Thyroid gland (tissue), 4 donors: ENCODE data around the gene KSR1. TPM values are rescaled to one million over a fixed set of nuclear protein-coding genes. Genes with fewer than 3 reads are reported as not detected.

Experiments
- DNase-seq, 2 donors: peaks; one replicate each; pipeline ENCODE4 v3.0.0-alpha.2; 2019
- H3K27ac ChIP-seq, 3 donors: fragments of 200-600 bp; sonication (generic); 1 replicate in 2 of 3; 2 replicates in 1 of 3; pipeline ENCODE4 v1.5.1; 2016 to 2019; ENCODE audit warnings: mild to moderate bottlenecking in 1 of 3, moderate library complexity in 1 of 3
- H3K27me3 ChIP-seq: fragments of 200-600 bp; sonication (generic); one replicate; pipeline ENCODE4 v1.5.1; 2019
- H3K36me3 ChIP-seq, 2 donors: fragments of 200-600 bp; sonication (generic); one replicate each; pipeline ENCODE4 v1.5.1; 2016 to 2019
- H3K4me1 ChIP-seq, 2 donors: fragments of 200-600 bp; sonication (generic); one replicate each; pipeline ENCODE4 v1.5.1; 2017 to 2019
- H3K4me3 ChIP-seq, 3 donors: fragments of 200-600 bp; sonication (generic); replicated peaks in 1 of 3; 1 replicate in 2 of 3; 2 replicates in 1 of 3; pipeline ENCODE4 v1.5.1; 2016; ENCODE audit warnings: mild to moderate bottlenecking in 1 of 3
- H3K9me3 ChIP-seq: fragments of 200-600 bp; sonication (generic); one replicate; pipeline ENCODE4 v1.5.1; 2017
- POLR2A ChIP-seq, 2 donors: fragments of 450-650 bp; IDR thresholded peaks; one replicate each; pipeline ENCODE4 v1.6.1; 2017; ENCODE audit warnings: antibody characterized with exemption in 2 of 2, mild to moderate bottlenecking in 2 of 2, moderate library complexity in 1 of 2
- WGBS, 2 donors: methylation state at CpG; one replicate each; pipeline ENCODE4 v1.1.5; 2017; 5-methylcytosine and 5-hydroxymethylcytosine counted together
- intact Hi-C: fragments of 100-400 bp; cut with DNase I; formaldehyde crosslinking; loops from one replicate; pipeline ENCODE4 v1.15.1; 2023
- total RNA-seq, 4 donors: library from RNA; depleted of rRNA; stranded (reverse); fragments of >200 nt; gene quantifications; one replicate each; pipeline ENCODE4 v1.2.3, GENCODE V29; 2016
- TF ChIP-seq, protein P1 (sequence below), 6 experiments: fragments of 200-600 bp in 3 of 6; fragments of 450-650 bp in 3 of 6; sonication (generic) in 3 of 6; IDR thresholded peaks; one replicate each; pipeline ENCODE4 v1.5.1; 2016 to 2019; ENCODE audit warnings: antibody characterized with exemption in 6 of 6, mild to moderate bottlenecking in 2 of 6, inconsistent platforms in 1 of 6, moderate library complexity in 1 of 6

Gene KSR1
- total RNA-seq, 4 donors from 2014 or later = 35.9 to 75.5 (median 67.7) TPM

DNA sequence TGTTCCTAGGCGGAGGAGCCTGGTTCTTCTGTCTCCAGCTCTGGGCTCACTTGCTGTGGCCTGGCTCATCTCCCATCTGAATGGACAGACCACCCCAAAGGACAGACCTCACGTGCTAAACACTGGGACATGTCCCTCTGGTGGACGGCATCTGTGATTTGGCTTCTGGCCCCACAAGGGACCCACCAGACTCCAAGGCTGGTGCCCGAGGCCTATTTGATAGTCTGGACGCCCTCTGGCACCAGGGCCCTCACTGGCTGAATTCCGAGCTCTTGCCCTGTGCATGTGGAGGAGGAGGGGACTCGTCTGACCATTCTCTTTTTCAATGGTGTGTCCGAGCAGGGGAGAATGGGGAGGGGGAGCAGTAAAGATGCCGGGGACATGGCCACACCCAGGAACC, 112.0 kb downstream of the KSR1 start:
- intact Hi-C loops = no loop called here
- 86 to 88% methylated on average over 6 to 9 of the region's 9 CpGs for whole genome bisulfite sequencing, 2 donors
- no peak for DNase-seq
- Histone ChIP-seq H3K4me3 (no peak overlapping the region), H3K27me3 (no peaks in the 10 kb centered on the region), H3K4me1 (peaks cover 17 to 51% of the 10 kb centered on the region in 2 donors), H3K9me3 (no peaks in the 10 kb centered on the region), H3K36me3 (no peaks in the 10 kb centered on the region), H3K27ac (peak overlapping the region in 1 of 3 donors; percentile 64)
- TF ChIP-seq, protein P1, sequence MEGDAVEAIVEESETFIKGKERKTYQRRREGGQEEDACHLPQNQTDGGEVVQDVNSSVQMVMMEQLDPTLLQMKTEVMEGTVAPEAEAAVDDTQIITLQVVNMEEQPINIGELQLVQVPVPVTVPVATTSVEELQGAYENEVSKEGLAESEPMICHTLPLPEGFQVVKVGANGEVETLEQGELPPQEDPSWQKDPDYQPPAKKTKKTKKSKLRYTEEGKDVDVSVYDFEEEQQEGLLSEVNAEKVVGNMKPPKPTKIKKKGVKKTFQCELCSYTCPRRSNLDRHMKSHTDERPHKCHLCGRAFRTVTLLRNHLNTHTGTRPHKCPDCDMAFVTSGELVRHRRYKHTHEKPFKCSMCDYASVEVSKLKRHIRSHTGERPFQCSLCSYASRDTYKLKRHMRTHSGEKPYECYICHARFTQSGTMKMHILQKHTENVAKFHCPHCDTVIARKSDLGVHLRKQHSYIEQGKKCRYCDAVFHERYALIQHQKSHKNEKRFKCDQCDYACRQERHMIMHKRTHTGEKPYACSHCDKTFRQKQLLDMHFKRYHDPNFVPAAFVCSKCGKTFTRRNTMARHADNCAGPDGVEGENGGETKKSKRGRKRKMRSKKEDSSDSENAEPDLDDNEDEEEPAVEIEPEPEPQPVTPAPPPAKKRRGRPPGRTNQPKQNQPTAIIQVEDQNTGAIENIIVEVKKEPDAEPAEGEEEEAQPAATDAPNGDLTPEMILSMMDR (IDR thresholded peaks at IDR 0.05) = no peak
- no peak for TF ChIP-seq POLR2A (IDR thresholded peaks at IDR 0.05)

DNA sequence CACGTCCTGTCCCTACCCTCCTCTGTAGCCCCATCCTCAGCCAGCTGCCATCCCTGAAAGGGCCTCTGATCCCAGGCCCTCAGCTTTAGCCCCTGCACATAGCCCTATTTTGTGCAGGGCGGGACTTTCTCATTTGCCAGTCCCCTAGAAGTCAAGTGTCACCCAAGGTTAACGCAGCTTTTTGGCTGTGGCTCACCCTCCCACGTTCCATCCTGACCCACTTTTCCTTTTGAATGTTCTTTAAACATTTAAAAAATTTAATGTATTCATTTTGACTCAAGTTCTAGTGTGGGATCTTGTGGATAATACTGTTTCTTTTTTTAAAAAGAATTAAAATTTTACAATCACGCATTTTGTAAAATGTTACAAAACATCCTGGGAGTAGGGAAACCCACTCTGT, 112.6 kb downstream of the KSR1 start:
- Histone ChIP-seq H3K27me3 (no peaks in the 10 kb centered on the region), H3K27ac (peak overlapping the region in 1 of 3 donors; percentile 64), H3K9me3 (no peaks in the 10 kb centered on the region), H3K4me1 (peaks cover 23 to 55% of the 10 kb centered on the region in 2 donors), H3K4me3 (no peak overlapping the region), H3K36me3 (no peaks in the 10 kb centered on the region)
- intact Hi-C loops = no loop called here
- DNase-seq = no peak
- WGBS, 2 donors = 77 to 79% methylated on average over 5 of the region's 5 CpGs
- TF ChIP-seq POLR2A (IDR thresholded peaks at IDR 0.05) = no peak
- TF ChIP-seq, protein P1 (IDR thresholded peaks at IDR 0.05) = no peak

DNA sequence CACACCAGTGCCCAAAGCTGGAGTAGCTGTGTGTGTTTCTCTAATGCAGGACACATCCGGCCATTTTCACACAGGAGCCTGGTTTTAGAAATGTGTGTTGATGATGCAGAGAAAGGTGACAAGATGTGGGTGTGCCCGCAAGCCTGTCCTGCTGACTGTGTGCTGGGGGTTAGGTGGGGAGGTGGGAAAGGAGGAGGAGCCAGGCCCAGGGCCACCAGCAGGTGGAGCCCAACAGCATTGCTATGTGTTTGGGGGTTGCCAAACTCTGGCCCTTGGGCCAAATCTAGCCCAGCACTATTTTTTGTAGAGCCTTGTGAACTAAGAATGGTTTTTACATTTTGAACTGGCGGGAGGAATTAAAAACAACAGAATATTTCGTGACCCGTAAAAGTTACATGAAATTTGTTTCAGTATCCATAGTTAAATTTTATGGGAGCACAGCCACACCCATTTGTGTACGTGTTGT, 113.0 kb downstream of the KSR1 start:
- WGBS, 2 donors = 85 to 90% methylated on average over 6 of the region's 6 CpGs
- Histone ChIP-seq H3K4me3 (no peak overlapping the region), H3K36me3 (no peaks in the 10 kb centered on the region), H3K4me1 (peaks cover 28 to 59% of the 10 kb centered on the region in 2 donors), H3K27ac (peak overlapping the region in 1 of 3 donors; percentile 64), H3K9me3 (no peaks in the 10 kb centered on the region), H3K27me3 (no peaks in the 10 kb centered on the region)
- DNase-seq = peak; percentile 44 to 53
- intact Hi-C loops = no loop called here
- TF ChIP-seq POLR2A (IDR thresholded peaks at IDR 0.05) = no peak
- TF ChIP-seq, protein P1 (IDR thresholded peaks at IDR 0.05) = peak in 5 of 6 experiments; percentile 13 to 56 (median 46)

DNA sequence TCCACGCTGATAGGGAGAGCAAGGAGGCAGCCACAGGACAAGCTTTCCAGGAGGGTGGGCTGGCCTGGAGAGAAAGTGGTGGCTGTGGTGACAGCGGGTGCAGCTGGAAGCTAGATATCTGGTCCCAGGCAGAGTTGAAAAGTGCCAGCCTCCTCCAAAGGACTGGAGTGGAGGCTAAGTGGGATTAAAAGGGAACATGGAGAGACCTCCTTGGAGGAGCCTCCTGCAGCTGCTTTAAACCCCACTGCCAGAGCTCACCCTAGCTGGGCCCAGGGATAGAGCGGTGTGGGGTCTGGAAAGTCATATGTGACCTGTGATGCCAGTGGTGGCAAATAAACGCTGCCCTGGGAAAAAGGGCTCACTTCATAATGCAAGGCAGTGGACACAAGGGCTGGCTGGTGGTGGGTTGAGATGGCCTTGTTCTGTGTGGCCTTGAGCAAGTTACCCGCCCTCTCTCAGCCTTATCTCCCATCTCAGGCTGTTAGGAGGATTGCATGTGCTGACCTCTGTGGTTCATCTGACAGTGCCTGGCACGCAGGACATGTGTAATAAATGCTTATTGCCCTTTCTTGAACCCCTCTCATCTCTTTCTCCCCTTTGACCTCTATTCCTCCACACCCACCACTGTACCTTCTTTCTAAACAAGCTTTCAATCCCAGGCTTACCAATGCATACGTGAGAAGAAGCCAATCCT, 113.8 kb downstream of the KSR1 start:
- intact Hi-C loops = no loop called here
- peaks cover 29 to 65% of the 10 kb centered on the region in 2 donors for H3K4me1 ChIP-seq
- DNase-seq = no peak
- no peaks in the 10 kb centered on the region for H3K9me3 ChIP-seq
- no peaks in the 10 kb centered on the region for H3K36me3 ChIP-seq
- TF ChIP-seq, protein P1 (IDR thresholded peaks at IDR 0.05) = no peak
- TF ChIP-seq POLR2A (IDR thresholded peaks at IDR 0.05) = no peak
- peak overlapping the region in 1 of 3 donors; percentile 4 for H3K27ac ChIP-seq
- no peak overlapping the region for H3K4me3 ChIP-seq
- WGBS, 2 donors = 92 to 94% methylated on average over 7 of the region's 7 CpGs
- no peaks in the 10 kb centered on the region for H3K27me3 ChIP-seq

DNA sequence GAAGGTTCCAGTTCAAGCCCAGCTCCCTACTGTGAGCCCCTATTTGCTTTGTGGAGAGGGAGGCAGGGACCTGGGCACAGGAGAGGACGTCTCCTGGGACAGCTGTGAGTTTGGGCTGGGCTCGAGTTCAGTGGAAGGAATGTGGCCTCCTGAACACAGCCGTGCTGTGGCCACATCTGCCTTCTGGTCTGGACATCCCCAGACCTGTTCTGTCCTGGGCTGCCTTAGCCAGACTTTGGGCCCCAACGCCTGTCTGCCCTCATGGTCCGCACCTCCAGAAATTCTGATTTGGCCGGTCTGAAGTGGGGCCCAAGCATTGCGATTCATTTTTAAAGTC, 114.3 kb downstream of the KSR1 start:
- no peaks in the 10 kb centered on the region for H3K36me3 ChIP-seq

More for the DNA sequence above, 114.3 kb downstream of the KSR1 start:
- H3K4me1 ChIP-seq = peaks cover 34 to 70% of the 10 kb centered on the region in 2 donors
- intact Hi-C loops = no loop called here
- TF ChIP-seq, protein P1 (IDR thresholded peaks at IDR 0.05) = no peak
- no peak for TF ChIP-seq POLR2A (IDR thresholded peaks at IDR 0.05)
- 78 to 85% methylated on average over 6 to 7 of the region's 7 CpGs for WGBS, 2 donors
- H3K27me3 ChIP-seq = no peaks in the 10 kb centered on the region
- H3K9me3 ChIP-seq = no peaks in the 10 kb centered on the region
- DNase-seq = no peak
- H3K4me3 ChIP-seq = no peak overlapping the region
- H3K27ac ChIP-seq = peak overlapping the region in 1 of 3 donors; percentile 4
